ENCODE results near the gene KIF2C.
"Not testable (repeated sequence)": the region's sequence is repeated elsewhere in the genome, so short reads cannot be mapped to it uniquely, and the experiment has no call there.

KIF2C gene

DNA sequence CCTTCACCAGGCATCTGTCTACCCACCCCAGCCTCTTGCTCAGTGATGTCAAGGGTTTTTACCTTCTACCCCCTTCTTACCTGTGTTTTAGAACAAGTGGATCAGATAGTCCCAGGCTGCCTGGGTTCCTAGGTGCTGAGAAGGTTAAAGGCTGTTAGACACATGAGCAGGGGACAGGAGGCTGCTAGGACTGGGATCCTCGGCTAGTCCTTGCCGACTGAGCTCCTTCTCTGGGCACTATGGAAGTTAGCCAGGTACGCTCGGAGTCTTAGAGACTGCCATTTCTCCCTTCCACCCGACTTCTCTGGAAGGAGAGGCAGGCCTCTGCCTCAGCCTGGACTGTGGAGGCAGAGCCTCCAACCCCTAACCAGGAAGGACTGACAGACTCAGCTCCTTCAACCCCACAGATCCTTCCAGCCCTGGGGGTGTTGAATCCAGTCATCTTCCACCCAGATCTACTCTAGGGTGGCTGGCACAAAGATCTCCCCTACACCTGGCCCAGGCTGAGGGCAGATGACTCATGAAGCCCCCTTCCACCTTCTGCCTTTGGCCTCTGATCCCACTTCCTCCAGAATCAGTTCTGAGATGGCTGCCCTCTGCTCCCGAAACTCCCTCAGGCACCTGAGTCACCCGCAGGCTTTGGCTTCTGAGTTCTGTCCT is 67.2 kb downstream of the KIF2C start, which contains the start of gene DYNLT4:
DYNLT4 (minus strand) TSS at position 648 of the 660 bp plus-strand sequence. CDS start 683 bp downstream, outside the sequence.
- no peaks in the 10 kb centered on the region for H3K9me3 ChIP-seq (ENCODE audit: control insufficient read depth, insufficient read depth, low read length)
- no CpG with 5 or more reads among the region's 7 CpGs for WGBS (ENCODE audit: insufficient coverage, insufficient read length)
- DNase-seq (ENCODE audit: low read depth, low spot score): no peak
- H3K36me3 ChIP-seq (ENCODE audit: control insufficient read depth, insufficient read depth, low read length): peaks cover 10% of the 10 kb centered on the region; the same call in 1 of the 2 replicates
- peak within 1 kb of the TSS; percentile 1 for H3K27ac ChIP-seq (ENCODE audit: low read length)
- peaks cover 18% of the 10 kb centered on the region for H3K4me1 ChIP-seq (ENCODE audit: control insufficient read depth, insufficient read depth, low read length)
- no peak within 1 kb of the TSS for H3K4me3 ChIP-seq (ENCODE audit: low read length)
- H3K27me3 ChIP-seq (ENCODE audit: control insufficient read depth, insufficient read depth, low read length): no peaks in the 10 kb centered on the region

DNA sequence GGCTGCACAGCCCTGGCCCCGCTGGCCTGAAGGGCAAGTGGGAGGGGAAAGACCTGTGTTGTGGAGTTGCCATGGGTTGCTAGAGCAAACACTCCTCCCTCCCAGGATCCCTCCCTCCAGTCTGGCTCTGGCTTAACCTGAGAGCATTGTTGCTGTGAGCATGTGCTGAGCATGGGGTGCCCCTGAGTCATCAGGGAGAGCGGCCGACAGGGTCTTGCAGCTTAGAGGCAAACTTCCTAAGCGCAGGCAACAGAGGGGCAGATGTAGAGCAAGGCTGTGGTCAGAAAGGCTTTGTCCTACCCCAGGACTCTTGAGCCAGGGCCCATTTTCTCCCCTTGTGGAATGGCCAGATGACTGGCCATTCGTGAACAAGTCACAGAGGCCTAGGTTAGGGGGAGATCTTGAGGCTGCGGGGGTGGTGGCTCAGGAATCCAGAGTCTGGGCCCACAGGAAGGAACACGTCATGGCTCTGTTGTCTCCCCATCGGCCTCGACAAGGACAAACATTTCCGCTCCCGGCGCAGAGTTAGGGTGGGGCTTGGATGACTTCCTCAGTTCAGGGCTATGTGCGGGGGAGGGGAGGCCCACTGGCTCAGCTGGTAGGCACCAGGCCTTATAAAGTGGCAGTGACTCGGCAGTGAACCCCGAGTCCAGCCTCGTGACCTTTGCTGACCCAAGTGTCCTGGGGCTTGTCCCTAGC is 67.9 kb downstream of the KIF2C start:
- WGBS (ENCODE audit: insufficient coverage, insufficient read length): no CpG with 5 or more reads among the region's 16 CpGs
- H3K4me1 ChIP-seq (ENCODE audit: control insufficient read depth, insufficient read depth, low read length): peaks cover 18% of the 10 kb centered on the region
- H3K27ac ChIP-seq (ENCODE audit: low read length): peak overlapping the region; percentile 1
- H3K4me3 ChIP-seq (ENCODE audit: low read length): no peak overlapping the region
- H3K9me3 ChIP-seq (ENCODE audit: control insufficient read depth, insufficient read depth, low read length): no peaks in the 10 kb centered on the region
- no peaks in the 10 kb centered on the region for H3K27me3 ChIP-seq (ENCODE audit: control insufficient read depth, insufficient read depth, low read length)
- H3K36me3 ChIP-seq (ENCODE audit: control insufficient read depth, insufficient read depth, low read length): peaks cover 10% of the 10 kb centered on the region; the same call in 1 of the 2 replicates
- no peak for DNase-seq (ENCODE audit: low read depth, low spot score)

GRCh38 chr1:44808063-44808937 is 68.7 kb downstream of the KIF2C start, which contains the start of gene BTBD19:
TSS of gene BTBD19 (plus strand) at chr1:44808523. CDS start at chr1:44808821, 298 bp downstream.
- no peak within 1 kb of the TSS for H3K4me3 ChIP-seq (ENCODE audit: low read length)
- H3K36me3 ChIP-seq (ENCODE audit: control insufficient read depth, insufficient read depth, low read length): peaks cover 10% of the 10 kb centered on the region; the same call in 1 of the 2 replicates
- H3K9me3 ChIP-seq (ENCODE audit: control insufficient read depth, insufficient read depth, low read length): no peaks in the 10 kb centered on the region
- no peaks in the 10 kb centered on the region for H3K27me3 ChIP-seq (ENCODE audit: control insufficient read depth, insufficient read depth, low read length)
- DNase-seq (ENCODE audit: low read depth, low spot score): no peak
- WGBS (ENCODE audit: insufficient coverage, insufficient read length): no CpG with 5 or more reads among the region's 23 CpGs
- H3K27ac ChIP-seq (ENCODE audit: low read length): peak within 1 kb of the TSS; percentile 1
- peaks cover 20% of the 10 kb centered on the region for H3K4me1 ChIP-seq (ENCODE audit: control insufficient read depth, insufficient read depth, low read length)

DNA sequence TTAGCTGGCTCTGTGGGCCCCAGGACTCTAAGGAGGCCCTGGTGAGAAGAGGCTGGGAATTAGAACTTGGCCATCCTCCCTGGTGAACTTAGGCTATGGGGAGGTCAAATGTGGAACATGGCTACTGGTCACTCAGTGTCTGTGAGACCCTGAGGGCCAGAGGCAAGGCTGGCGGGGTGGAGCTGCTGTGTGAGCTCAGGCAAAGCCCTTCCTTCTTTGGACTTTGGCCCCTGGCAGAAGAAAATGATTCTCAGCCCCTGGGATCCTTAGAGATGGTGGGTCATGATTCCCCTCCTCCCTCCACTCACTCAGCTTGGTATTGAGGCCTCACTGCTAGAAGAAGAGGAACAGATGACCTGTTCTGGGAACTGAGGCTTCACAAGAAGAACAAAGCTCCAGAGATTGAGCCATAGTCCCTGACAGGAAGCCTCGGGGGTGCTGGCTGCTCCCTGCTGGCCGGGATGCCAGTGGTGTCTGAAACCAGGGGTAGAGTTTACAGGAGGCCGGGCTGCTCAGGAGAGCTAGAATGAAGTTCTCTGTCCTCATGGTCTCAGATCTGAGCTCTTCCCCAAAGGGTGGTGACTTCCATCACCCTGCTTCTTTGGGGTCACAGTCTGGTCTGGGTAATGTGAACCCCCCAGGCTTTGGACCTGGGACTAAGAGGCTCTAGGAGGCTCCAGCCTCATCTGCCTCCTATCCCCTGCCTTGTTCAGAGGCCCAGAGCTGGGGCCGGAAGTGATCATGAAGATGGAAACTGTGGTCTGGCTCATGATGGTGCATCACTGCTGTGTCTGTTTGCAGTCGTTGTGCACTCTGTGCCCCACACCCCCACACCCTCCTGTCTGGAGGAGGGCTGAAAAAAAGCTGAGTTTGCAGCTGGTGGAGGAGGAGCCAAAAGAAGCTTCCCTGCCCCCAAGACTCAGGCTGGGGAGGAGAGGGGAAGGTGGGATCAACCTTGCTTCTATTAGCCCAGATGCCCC is 69.6 kb downstream of the KIF2C start:
- Histone ChIP-seq H3K9me3 (ENCODE audit: control insufficient read depth, insufficient read depth, low read length) (no peaks in the 10 kb centered on the region), H3K4me1 (ENCODE audit: control insufficient read depth, insufficient read depth, low read length) (peaks cover 20% of the 10 kb centered on the region), H3K36me3 (ENCODE audit: control insufficient read depth, insufficient read depth, low read length) (peaks cover 10% of the 10 kb centered on the region; the same call in 1 of the 2 replicates), H3K4me3 (ENCODE audit: low read length) (no peak overlapping the region), H3K27me3 (ENCODE audit: control insufficient read depth, insufficient read depth, low read length) (no peaks in the 10 kb centered on the region), H3K27ac (ENCODE audit: low read length) (no peak overlapping the region)
- DNase-seq (ENCODE audit: low read depth, low spot score): no peak
- no CpG with 5 or more reads among the region's 6 CpGs for WGBS (ENCODE audit: insufficient coverage, insufficient read length)

DNA sequence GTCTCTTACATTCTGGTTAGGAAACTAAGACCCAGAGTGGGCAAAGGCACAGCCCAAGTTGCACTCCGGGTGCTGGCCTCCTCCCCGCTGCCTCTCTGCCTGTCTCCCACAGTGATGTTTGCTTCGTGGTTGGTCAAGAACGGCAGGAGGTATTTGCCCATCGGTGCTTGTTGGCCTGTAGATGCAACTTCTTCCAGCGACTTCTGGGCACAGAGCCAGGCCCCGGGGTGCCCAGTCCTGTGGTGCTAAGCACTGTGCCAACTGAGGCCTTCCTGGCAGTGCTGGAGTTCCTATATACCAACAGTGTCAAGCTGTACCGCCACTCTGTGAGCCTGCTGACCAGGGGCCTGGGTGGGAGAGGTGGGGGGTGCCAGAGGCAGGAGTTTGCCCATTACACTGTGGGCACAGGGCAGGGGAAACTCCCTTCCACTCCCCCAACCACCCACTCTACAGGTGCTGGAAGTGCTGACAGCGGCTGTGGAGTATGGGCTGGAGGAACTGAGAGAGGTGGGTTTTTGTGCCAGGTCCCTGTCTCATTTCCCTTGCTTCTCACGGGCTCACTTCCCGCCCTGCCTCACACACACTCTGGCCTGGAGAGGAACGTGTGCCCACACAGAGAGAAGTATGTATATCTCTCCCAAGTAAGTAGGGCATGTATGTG is 70.6 kb downstream of the KIF2C start:
- Histone ChIP-seq H3K9me3 (ENCODE audit: control insufficient read depth, insufficient read depth, low read length) (no peaks in the 10 kb centered on the region), H3K27ac (ENCODE audit: low read length) (no peak overlapping the region), H3K27me3 (ENCODE audit: control insufficient read depth, insufficient read depth, low read length) (no peaks in the 10 kb centered on the region), H3K36me3 (ENCODE audit: control insufficient read depth, insufficient read depth, low read length) (peaks cover 7% of the 10 kb centered on the region; the same call in 1 of the 2 replicates), H3K4me3 (ENCODE audit: low read length) (no peak overlapping the region), H3K4me1 (ENCODE audit: control insufficient read depth, insufficient read depth, low read length) (peaks cover 20% of the 10 kb centered on the region)
- no peak for DNase-seq (ENCODE audit: low read depth, low spot score)
- WGBS (ENCODE audit: insufficient coverage, insufficient read length): no CpG with 5 or more reads among the region's 12 CpGs

DNA sequence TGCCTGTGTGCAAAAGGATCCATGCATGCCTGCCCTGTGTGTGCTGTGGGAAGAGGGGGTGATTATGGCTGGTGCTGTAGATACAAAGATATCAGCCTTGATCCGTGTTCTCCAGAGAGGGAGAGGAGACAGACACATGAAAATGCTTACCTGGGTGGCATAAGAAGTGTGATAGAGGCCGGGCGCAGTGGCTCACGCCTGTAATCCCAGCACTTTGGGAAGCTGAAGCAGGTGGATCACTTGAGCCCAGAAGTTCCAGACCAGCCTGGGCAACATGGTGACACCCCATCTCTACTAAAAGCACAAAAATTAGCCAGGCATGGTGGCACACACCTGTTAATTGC is 71.1 kb downstream of the KIF2C start:
- not testable (repeated sequence) for H3K27me3 ChIP-seq (ENCODE audit: control insufficient read depth, insufficient read depth, low read length); DNase-seq (ENCODE audit: low read depth, low spot score); H3K9me3 ChIP-seq (ENCODE audit: control insufficient read depth, insufficient read depth, low read length); H3K36me3 ChIP-seq (ENCODE audit: control insufficient read depth, insufficient read depth, low read length); H3K4me3 ChIP-seq (ENCODE audit: low read length); H3K27ac ChIP-seq (ENCODE audit: low read length)
- H3K4me1 ChIP-seq (ENCODE audit: control insufficient read depth, insufficient read depth, low read length): peaks cover 20% of the 10 kb centered on the region
- WGBS (ENCODE audit: insufficient coverage, insufficient read length): no CpG with 5 or more reads among the region's 4 CpGs

DNA sequence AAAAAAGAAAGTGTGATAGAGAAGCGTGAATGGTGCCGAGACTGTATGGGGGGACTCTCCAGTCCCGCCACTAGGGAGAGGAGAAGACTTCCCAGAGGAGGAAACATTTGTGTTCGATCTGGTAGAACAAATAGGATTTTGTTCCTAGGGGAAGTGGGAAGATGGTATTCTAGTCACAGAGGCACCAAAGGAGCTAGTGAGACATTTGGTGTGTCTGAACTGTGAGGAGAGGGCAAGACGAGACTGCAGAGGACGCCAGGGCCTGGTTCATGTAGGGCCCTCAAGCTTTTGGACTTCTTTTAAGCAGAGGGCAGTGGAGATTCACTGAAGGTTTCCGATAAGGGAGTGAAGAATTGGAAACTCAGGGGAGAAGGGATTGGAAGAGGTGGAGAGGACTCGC is 71.6 kb downstream of the KIF2C start:
- Histone ChIP-seq H3K27me3 (ENCODE audit: control insufficient read depth, insufficient read depth, low read length) (no peaks in the 10 kb centered on the region), H3K27ac (ENCODE audit: low read length) (no peak overlapping the region), H3K4me3 (ENCODE audit: low read length) (no peak overlapping the region), H3K9me3 (ENCODE audit: control insufficient read depth, insufficient read depth, low read length) (no peaks in the 10 kb centered on the region), H3K36me3 (ENCODE audit: control insufficient read depth, insufficient read depth, low read length) (no peaks in the 10 kb centered on the region; the same call in 1 of the 2 replicates), H3K4me1 (ENCODE audit: control insufficient read depth, insufficient read depth, low read length) (peaks cover 19% of the 10 kb centered on the region)
- WGBS (ENCODE audit: insufficient coverage, insufficient read length): no CpG with 5 or more reads among the region's 8 CpGs
- no peak for DNase-seq (ENCODE audit: low read depth, low spot score)

GRCh38 chr1:44812822-44813543 is 73.3 kb downstream of the KIF2C start:
- no peak overlapping the region for H3K27ac ChIP-seq (ENCODE audit: low read length)
- H3K27me3 ChIP-seq (ENCODE audit: control insufficient read depth, insufficient read depth, low read length): no peaks in the 10 kb centered on the region
- no peak for DNase-seq (ENCODE audit: low read depth, low spot score)
- H3K9me3 ChIP-seq (ENCODE audit: control insufficient read depth, insufficient read depth, low read length): no peaks in the 10 kb centered on the region
- H3K4me1 ChIP-seq (ENCODE audit: control insufficient read depth, insufficient read depth, low read length): peaks cover 11% of the 10 kb centered on the region
- no peaks in the 10 kb centered on the region for H3K36me3 ChIP-seq (ENCODE audit: control insufficient read depth, insufficient read depth, low read length)
- H3K4me3 ChIP-seq (ENCODE audit: low read length): peak overlapping the region; percentile 40; the same call in 1 of the 2 replicates
- no CpG with 5 or more reads among the region's 48 CpGs for WGBS (ENCODE audit: insufficient coverage, insufficient read length)

DNA sequence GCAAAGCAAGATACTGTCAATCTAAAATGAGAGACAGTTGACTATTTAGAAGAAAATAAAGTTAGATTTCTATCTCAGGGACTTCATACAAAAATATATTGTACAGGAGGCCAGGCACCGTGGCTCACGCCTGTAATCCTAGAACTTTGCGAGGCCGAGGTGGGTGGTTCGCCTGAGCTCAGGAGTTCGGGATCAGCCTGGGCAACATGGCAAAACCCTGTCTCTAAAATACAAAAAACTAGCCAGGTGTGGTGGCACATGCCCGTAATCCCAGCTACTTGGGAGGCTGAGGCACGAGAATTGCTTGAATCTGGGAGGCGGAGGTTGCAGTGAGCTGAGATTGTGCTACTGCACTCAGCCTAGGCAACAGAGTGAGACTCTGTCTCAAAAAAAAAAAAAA is 76.3 kb downstream of the KIF2C start:
- H3K9me3 ChIP-seq (ENCODE audit: control insufficient read depth, insufficient read depth, low read length); H3K27me3 ChIP-seq (ENCODE audit: control insufficient read depth, insufficient read depth, low read length); H3K27ac ChIP-seq (ENCODE audit: low read length); H3K4me1 ChIP-seq (ENCODE audit: control insufficient read depth, insufficient read depth, low read length); H3K36me3 ChIP-seq (ENCODE audit: control insufficient read depth, insufficient read depth, low read length); DNase-seq (ENCODE audit: low read depth, low spot score); H3K4me3 ChIP-seq (ENCODE audit: low read length): not testable (repeated sequence)
- no CpG with 5 or more reads among the region's 9 CpGs for WGBS (ENCODE audit: insufficient coverage, insufficient read length)
